KMS-11 (cell line): Measurements from ENCODE around the gene NCOA1.
A peak's percentile ranks its signal among the peaks of the same experiment; 100 is the strongest.

ENCODE experiments used
- H2AFZ ChIP-seq: fragments of 200-600 bp; sonication (generic); 2 replicates; pipeline ENCODE4 v1.6.1; 2016; ENCODE audit warnings: antibody characterized with exemption, mixed run types, low read depth
- H3K27ac ChIP-seq: fragments of 200-600 bp; sonication (generic); 2 replicates; pipeline ENCODE4 v1.6.1; 2016; ENCODE audit warnings: mild to moderate bottlenecking, mixed run types
- H3K27me3 ChIP-seq: fragments of 200-600 bp; sonication (generic); 2 replicates; pipeline ENCODE4 v1.6.1; 2017; ENCODE audit warnings: mild to moderate bottlenecking, low read depth, mixed run types, moderate library complexity; ENCODE audit not compliant: insufficient read depth
- H3K36me3 ChIP-seq: fragments of 200-600 bp; sonication (generic); 2 replicates; pipeline ENCODE4 v1.6.1; 2017; ENCODE audit warnings: mild to moderate bottlenecking, mixed run types; ENCODE audit not compliant: insufficient read depth
- H3K4me1 ChIP-seq: fragments of 200-600 bp; sonication (generic); 2 replicates; pipeline ENCODE4 v1.6.1; 2016; ENCODE audit warnings: mild to moderate bottlenecking, low read depth, mixed run types; ENCODE audit not compliant: poor library complexity, severe bottlenecking
- H3K4me2 ChIP-seq: fragments of 200-600 bp; sonication (generic); 2 replicates; pipeline ENCODE4 v1.7.0; 2016; ENCODE audit warnings: mild to moderate bottlenecking, mixed run types
- H3K4me3 ChIP-seq: fragments of 200-600 bp; sonication (generic); IDR thresholded peaks from 2 replicates; pipeline ENCODE4 v1.6.1; 2017; ENCODE audit warnings: low read depth, low read length, mixed read lengths; ENCODE audit not compliant: insufficient read depth
- H3K79me2 ChIP-seq: fragments of 200-600 bp; sonication (generic); 2 replicates; pipeline ENCODE4 v1.6.1; 2016; ENCODE audit warnings: low read depth, mixed run types; ENCODE audit not compliant: insufficient read depth
- H3K9ac ChIP-seq: fragments of 200-600 bp; sonication (generic); 2 replicates; pipeline ENCODE4 v1.6.1; 2016; ENCODE audit warnings: mild to moderate bottlenecking, mixed run types
- H4K20me1 ChIP-seq: fragments of 200-600 bp; sonication (generic); 2 replicates; pipeline ENCODE4 v1.6.1; 2016; ENCODE audit warnings: mild to moderate bottlenecking, mixed run types; ENCODE audit not compliant: insufficient read depth
- TF ChIP-seq, protein P1 (sequence below): fragments of 200-600 bp; sonication (generic); conservative IDR thresholded peaks from 2 replicates; pipeline ENCODE4 v1.6.1; 2017; ENCODE audit warnings: low read depth, mild to moderate bottlenecking, antibody characterized with exemption, low read length, moderate library complexity, mixed read lengths

NCOA1 gene

DNA sequence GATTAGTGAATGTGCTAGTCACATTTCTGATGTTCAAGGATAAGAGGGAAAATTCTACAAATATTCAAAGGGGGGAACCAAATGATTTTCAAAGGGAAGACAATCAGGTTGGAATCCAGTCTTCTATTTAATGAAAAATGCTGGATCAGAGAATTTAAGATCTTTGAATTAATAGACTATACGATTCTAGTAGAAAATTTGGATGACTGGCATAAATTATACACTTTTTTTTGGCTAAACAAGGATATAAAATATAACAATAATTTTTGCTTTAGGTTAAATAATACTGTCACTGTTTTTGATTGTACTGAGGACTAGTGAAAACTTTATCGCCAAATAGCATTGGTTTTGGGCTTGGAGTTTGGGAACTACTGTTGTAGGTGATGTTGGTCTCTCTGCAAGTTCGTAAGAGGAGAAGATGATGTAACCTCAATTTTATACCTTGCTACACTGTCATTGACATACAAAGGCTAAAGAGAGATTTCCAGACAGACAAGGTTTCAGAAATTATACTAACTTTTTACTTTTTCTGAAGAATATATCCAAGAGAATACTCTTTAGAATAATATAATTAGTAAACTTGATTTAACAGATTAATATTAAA is 51.3 kb downstream of the NCOA1 start:
- Histone ChIP-seq H2AFZ (no peak overlapping the region), H4K20me1 (no peaks in the 10 kb centered on the region), H3K9ac (no peak overlapping the region), H3K4me3 (no peak overlapping the region), H3K27ac (no peak overlapping the region), H3K36me3 (no peaks in the 10 kb centered on the region), H3K4me1 (no peaks in the 10 kb centered on the region), H3K4me2 (no peak overlapping the region), H3K27me3 (no peaks in the 10 kb centered on the region), H3K79me2 (no peaks in the 10 kb centered on the region)
- TF ChIP-seq, protein P1, sequence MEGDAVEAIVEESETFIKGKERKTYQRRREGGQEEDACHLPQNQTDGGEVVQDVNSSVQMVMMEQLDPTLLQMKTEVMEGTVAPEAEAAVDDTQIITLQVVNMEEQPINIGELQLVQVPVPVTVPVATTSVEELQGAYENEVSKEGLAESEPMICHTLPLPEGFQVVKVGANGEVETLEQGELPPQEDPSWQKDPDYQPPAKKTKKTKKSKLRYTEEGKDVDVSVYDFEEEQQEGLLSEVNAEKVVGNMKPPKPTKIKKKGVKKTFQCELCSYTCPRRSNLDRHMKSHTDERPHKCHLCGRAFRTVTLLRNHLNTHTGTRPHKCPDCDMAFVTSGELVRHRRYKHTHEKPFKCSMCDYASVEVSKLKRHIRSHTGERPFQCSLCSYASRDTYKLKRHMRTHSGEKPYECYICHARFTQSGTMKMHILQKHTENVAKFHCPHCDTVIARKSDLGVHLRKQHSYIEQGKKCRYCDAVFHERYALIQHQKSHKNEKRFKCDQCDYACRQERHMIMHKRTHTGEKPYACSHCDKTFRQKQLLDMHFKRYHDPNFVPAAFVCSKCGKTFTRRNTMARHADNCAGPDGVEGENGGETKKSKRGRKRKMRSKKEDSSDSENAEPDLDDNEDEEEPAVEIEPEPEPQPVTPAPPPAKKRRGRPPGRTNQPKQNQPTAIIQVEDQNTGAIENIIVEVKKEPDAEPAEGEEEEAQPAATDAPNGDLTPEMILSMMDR = no peak

DNA sequence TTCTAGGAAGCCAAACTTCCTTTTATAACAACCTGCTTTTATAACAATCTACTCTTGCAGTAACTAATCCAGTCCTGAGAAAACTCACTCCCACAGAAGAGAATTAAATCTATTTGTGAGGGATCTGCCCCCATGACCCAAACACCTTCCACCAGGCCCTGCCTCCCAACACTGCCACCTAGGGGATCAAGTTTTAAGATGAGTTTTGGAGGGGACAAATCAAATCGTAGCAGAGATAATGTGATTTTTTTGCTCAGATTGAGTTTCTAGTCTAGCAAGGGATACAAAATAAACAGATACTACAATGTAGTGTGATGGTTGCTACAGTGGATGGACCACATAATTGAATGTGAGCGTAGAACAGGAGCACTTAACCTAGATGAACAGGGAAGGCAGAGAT is 52.2 kb downstream of the NCOA1 start:
- TF ChIP-seq, protein P1 = peak; percentile 57
- Histone ChIP-seq H3K36me3 (no peaks in the 10 kb centered on the region), H3K4me2 (no peak overlapping the region), H3K79me2 (no peaks in the 10 kb centered on the region), H4K20me1 (no peaks in the 10 kb centered on the region), H3K9ac (no peak overlapping the region), H3K27me3 (no peaks in the 10 kb centered on the region), H3K4me1 (no peaks in the 10 kb centered on the region), H3K27ac (no peak overlapping the region), H2AFZ (no peak overlapping the region), H3K4me3 (no peak overlapping the region)

DNA sequence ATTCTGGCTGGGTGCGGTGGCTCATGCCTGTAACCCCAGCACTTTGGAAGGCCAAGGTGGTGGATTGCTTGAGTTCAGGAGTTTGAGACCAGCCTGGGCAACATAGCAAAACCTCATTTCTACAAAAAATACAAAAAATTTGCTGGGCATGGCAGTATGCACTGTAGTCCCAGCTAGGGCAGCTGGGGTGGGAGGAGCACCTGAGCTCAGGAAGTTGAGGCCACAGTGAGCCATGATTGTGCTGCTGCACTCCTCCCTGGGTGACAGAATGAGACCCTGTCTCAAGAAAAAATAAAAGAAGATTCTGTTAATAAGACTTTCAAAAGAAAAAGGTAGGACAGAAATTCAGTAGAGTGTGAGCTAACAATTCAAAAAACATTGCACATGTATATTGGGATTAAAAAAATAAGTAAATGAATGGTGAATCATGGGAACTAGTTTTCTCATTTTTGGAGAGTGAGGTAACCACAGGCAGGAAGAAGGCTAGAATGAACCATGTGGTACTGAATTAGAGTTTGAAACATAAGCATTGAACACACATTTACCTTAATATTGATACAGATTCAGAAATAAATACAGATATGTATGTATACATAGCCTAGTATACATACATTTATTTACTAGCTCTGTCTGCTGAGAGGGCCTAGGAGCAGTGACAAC is 53.5 kb downstream of the NCOA1 start:
- Histone ChIP-seq H2AFZ (no peak overlapping the region), H3K4me3 (no peak overlapping the region), H3K27ac (no peak overlapping the region), H3K9ac (no peak overlapping the region), H3K27me3 (no peaks in the 10 kb centered on the region), H3K36me3 (no peaks in the 10 kb centered on the region), H3K4me2 (no peak overlapping the region), H4K20me1 (no peaks in the 10 kb centered on the region), H3K79me2 (no peaks in the 10 kb centered on the region), H3K4me1 (no peaks in the 10 kb centered on the region)
- TF ChIP-seq, protein P1 = no peak

DNA sequence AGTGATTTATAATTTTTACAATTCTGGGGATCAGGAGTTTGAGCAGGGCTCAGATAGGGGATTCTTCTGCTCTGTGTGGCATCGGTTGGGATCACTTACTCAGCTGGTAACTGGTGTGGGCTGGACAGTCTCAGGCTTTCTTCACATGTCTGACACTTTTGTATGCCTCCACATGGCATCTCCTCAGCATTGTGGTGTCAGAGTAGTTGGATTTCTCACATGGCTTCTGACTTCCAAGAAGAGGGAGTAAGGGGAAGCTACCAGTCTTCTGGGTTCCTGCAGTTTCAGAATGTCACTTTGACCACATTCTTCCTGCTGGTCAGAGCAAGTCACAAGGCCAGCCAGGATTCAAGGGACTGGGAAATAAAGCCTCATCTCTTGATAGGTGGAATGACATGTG is 55.6 kb downstream of the NCOA1 start:
- Histone ChIP-seq H3K4me2 (no peak overlapping the region), H3K27me3 (no peaks in the 10 kb centered on the region), H4K20me1 (no peaks in the 10 kb centered on the region), H3K27ac (no peak overlapping the region), H3K79me2 (no peaks in the 10 kb centered on the region), H3K9ac (no peak overlapping the region), H2AFZ (no peak overlapping the region), H3K36me3 (no peaks in the 10 kb centered on the region), H3K4me3 (no peak overlapping the region), H3K4me1 (no peaks in the 10 kb centered on the region)
- TF ChIP-seq, protein P1 = no peak
